ENCODE results near the gene EHD4.

Gene EHD4

DNA sequence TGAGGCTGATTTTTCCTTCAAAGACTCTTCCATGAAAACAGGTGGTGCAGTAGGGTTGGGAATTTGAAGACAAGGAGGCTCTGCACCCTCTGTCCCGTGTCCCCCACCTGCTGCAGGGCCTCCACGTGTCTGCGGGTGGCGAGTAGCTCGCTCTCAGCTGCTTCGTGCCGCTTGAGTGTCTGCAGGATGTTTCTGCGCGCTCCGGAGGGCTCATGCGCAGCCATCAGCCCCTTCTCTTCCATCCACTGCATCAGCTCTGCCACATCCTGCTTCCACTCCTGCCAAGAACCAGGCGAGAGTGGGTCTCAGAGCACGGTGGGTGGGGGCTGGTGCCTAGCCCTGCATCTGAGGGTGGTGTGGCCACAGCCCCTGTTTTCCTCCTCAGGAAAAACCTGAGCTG is 96.3 kb downstream of the EHD4 start:
- no peak for DNase-seq

DNA sequence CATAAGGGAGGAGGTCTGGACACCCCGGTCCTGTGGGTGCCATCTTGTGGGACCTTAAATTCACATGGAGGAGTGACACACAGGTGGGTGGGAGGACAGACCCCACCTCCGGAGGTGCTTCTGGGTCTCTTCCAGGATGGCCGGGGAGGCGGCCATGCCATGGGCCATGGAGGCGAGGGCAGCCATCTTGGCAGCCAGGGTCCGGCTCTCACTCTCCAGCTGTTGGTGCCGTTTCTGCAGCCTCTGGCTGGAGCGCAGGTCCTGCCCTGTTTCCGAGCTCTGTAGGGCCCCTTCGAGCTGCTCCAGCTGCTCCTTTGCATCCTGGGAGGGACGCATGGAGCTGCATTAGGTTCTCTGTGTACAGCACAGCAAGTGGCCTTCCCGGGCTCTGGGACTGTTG is 97.6 kb downstream of the EHD4 start:
- DNase-seq: no peak

DNA sequence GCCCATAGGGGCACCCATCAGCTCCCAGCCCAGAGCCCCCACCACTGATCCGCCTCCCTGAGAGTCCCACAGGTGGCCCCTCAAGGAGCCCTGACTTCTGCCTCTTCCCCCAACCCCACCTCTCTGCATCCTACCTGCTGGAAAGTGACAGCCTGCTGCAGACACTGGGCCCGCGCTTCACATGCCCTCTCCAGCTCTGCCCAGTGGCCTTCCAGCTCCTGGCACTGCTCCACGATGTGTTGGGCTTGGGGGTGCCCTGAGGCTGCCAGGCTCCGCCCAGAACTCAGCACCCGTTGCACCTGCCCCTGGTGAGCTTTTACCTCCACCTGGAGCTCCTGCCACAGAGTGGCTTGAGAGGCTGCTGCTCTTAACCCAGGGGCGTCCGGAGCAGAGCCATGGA is 98.6 kb downstream of the EHD4 start:
- DNase-seq: no peak

DNA sequence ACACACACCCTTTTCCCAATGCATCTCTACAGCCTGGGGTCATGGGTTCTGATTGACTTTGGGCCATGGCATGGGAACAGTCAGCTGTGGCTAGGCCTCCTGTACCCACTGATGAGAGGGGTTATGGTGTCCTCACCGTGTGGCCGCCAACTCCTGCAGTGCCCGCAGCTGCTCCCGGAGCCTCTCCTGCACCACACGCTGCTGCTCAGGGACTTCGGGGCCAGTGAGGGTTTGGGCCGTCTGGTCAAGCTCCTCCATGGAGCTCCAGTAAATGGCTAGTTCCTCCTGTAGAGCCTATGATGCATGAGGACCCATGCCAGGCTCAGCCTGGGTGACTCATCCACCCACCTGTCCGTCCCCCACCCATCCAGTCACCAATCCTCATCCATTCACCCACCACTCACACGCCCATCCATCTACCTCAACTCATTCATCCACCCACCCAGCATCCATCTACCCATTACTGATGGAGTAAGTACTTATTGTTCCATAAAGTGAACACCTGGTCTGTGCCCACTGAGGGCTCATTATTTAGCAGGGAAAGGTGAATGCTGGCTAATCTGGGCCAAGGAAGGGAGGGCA is 100.1 kb downstream of the EHD4 start:
- DNase-seq: no peak

DNA sequence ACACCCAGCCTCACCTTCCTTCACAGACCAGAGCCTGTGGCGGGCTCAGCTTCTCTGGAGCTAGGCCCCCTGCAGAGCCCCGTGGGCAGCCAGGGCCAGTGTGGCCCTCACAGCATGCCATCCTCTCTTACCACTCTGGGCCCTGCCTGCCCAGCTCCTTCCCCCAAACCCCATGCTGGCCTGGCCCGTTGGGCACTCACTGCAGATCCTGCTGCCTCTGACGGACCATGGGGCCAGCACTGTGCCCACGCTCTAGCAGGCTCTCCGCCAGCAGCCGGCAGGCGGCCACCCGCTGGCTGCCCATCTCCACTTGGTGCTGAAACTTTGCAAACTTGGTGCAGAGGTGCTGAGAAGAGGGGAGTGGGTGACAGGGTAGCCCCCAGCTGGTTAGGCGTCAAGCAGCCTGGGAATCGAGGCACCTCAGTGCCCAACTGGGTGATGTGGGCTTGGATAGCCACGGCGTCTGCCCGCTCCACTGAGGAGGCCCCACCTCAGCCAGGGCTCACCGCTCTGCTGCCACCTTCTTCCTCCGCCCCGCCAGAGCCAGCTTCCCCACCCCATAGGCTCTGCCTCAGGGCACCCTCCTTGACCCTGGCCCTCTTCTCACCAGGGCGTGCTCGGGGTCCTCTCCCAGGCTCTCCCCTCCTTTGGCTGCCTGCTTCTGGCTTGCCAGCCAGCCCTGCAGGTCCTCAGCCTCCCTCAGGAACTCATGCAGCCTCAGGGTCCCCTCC is 101.0 kb downstream of the EHD4 start:
- no peak for DNase-seq

DNA sequence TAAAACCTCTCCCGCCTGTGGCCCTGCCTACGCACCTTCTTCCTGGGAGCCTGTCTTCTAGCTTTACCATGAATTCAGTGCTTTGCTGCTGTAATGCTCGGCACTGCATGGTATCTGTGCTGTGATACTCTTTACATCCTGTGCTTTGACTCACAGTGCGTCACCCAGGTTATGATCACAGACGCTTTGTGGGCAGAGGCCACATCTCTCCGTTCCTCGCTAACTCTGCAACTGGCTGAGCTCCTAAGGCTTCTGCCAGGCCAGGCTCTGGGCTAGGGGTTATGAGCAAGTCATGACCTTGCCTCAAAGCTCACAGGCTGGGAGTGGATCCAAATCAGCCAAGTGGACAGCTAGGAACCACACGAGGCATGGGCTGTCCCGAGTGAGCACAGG is 101.7 kb downstream of the EHD4 start:
- no peak for DNase-seq

DNA sequence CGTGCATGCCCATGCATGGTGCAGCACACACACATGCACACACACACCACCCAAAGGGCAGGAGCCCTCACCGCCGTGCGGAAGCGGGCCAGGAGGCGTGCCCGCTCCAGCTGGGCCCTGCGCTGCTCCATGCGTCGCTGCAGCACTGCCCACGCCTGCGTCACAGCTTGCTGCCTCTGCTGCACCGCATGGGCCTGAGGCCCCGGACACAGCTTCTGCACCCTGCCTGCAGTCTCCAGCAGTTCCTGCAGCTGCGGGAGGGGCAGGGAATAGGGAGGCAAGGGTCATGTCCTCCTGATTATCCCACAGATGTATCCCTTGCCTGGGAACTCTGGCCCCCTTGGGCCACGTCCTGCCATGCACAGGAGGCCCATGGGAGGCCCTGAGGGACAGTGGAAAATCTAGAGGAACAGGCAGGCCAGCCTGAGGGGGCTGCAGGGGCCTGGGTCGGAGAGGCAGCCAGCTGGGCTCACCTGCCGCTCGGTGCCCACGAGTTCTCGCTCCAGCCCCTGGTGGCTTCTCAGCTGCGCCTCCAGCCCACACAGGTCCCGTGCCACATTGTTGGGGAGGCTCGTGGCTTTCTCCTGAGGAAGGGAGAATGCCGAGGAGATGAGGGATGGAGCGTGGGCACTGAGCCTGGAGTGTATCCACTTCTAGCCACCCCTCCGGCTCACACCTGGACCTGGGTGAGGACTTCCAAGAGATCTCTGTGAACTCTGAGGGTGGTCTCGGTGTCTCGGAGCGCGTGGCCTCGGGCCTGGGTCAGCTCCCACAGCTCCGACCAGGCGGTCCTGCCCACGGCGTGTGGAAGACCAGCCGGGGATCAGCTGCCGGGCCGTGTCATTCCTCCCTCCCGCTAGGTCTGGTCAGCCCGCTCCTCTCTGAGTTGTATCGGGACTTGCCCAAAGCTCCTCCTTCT is 102.3 kb downstream of the EHD4 start:
- no peak for DNase-seq

DNA sequence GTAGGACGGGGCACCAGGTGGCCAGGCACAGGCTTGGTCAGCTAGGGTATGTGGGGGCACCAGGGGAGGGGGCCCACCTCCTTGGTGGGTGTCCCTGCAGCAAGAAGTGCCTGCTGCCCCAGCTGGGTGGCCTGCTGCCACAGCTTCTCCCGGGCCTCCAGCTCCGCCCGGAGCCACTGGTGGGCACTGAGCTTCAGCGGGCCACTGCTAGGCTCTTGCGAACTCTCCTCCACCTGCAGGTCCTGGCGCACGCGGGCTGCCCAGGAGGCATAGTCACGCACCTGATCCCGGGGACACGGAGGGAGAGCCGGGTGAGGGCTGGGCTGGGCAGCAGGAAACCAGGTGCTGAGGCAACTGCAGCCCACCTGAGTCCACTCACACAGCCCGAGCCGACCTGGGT is 104.0 kb downstream of the EHD4 start:
- DNase-seq: no peak

DNA sequence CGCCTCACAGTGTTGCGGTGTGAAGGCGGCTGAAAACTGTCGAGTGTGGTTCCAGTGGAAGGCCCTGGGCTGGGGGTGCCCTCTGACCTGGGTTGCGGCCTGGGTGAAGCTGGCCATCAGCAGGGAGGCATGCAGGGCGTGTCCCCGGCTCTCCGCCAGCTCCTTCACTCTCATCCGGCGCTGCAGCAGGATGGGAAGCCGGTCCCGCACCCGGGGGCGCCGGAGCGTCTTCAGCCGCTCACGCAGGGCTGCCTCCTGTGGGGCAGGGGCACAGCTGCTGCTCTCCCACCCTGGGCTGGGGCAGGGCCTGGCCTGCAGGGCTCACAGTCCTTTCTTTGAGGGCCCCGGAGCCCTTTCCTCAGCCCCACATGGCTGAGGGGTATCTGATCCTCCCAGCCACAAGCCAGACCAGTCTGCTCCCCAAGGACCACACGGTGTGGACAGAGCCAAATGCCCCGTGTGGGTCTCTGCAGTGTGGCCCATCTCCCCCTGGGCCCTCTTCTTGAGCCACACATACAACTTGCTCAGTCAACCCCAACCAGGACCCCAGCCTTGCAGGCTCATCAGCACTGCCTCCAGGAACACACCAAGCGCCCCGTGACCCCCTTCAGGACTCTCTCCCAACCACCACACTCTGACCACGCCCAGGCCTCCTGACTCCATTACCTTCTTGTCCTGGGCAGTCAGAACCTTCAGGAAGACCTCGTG is 105.3 kb downstream of the EHD4 start:
- DNase-seq: no peak

DNA sequence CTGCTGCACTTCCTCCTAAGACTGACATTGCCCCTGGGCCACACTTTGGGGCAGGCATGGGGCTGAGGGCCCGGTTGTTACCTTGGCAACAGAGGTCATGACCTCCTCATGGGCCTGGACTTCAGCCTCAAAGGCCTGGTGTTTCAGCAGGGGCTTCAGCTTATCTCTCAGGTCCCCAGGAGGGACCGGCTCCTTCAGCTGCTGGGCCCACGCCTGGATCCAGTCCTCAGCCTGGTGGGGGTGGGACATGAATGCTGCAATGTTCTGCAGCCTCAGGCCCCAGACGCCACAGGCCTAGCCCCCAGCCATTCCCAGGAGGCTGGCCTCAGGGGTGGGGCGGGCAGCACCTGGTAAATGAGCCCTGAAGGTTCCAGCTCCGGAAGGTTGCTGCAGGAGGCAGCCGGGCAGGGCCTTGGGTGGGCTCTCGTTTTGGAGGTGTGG is 106.1 kb downstream of the EHD4 start:
- no peak for DNase-seq

DNA sequence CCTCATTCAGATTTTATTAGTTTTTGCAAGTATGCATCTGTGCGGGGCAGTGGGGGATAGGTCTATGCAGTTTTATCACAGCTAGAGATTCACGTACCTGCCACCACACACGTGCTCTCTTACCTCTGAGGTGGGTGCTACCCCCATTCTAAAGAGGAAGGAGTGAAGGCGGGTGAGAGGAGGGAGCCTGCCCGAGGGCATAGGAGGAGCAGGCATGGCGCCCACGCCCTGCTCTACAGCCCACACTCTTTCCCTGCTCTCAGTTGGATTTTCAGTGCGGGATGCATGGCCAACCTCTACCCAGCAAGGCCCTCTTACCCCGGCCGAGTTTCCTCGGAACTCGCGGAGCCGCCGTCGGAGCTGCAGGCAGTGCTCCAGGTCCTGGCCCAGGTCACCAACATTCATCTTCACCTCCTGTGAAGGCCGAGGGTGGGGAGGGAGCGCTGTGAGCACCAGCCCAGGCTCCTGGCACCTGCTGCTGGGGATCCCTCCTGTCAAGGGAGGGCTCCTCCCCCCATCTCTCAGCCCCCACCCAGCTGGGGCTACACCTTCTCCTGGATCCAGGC is 106.8 kb downstream of the EHD4 start:
- DNase-seq: no peak

DNA sequence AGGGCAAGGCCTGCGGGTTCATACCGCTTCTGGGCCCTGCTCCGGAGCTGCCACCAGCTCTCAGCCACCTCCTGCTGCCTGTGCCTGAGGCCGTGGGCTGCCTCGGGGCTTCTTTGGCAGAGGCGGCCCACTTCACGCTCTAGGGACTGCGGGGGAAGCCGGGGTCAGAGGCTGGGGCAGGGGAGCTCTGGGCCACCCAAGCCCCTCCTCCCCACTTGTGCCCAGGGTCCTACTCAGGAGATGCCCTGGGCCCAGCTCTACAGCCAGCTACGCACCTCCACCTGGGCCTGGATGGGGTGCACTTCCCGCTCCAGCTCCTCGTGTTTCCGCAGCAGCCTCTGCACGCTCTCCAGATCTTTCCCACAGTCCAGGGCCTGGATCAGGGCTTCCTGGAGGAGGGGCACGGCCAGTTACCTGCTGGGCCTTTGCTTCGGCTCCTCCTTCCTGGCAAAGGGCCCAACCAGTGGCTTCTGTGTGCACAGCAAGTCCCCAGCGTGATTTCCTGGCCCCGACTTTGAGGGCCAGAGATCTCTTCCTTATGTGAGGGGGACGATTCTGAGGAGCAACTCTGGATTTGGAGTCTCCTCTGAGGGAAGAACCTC is 109.7 kb downstream of the EHD4 start:
- DNase-seq: no peak

DNA sequence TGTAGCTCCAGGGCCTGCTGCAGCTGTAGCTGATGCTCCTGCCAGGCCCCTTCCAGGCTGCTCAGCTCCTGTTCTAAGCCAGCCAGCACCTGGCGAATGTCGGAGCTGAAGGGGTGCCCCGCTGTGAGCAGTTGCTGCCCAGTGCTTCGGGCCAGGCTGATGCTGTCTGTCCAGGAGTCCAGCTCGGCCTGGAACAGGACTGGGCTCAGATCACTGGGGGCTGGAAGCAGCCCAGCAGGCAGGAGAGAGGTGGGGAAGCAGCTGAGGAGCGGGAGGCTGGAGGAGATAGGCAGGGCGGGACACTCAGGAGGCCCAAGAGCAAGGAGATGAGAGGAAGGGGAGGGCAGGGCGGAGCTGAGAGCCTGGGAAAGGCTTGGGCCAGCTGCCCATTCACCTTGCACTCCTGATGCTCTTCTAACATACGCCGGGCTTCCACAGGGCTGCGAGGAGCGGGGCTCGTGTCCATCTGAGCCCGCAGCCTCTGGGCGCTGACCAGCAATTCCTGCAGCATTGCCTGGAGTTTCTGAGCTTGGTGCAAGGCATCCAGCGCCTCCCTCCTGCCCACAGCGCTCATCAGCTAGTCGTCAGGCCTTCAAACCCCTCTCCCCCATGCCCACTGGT is 110.5 kb downstream of the EHD4 start:
- DNase-seq: no peak

DNA sequence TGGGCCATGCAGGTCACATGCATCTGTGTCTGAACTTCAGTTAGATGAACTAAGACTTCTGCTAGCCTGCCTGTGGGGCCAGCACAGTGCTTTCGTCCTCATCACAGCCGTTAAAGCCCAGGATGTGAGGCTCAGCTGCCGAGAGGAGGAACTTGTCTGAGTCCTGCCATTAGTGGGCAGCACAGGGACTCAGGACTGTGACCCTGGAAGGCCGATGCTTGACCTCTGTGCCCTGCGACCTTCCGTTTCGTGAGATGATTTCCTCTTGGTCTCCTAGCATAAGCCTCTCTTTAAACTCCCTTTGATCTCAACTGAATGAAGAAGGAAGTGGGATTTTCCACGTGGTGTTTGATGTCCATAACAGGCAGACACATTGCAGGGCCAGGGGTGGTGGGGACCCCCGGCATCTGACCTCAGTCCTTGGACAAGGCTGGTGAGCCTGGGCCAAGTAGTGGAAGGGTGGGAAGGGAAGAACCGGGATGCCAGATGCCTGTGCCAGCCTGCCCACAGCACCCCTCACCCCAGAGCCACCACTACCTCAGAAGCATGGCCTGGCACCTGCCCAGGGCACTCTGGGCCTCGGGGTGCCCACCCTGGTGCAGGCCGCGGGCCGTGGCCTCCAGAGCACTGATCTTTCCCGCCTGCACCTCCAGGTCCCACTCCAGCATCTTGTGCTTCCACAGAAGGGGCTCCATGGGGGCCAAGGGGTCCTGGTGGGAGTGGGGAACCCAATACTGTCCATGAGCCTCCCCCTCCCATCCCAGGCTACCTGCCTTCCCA is 112.1 kb downstream of the EHD4 start:
- no peak for DNase-seq

DNA sequence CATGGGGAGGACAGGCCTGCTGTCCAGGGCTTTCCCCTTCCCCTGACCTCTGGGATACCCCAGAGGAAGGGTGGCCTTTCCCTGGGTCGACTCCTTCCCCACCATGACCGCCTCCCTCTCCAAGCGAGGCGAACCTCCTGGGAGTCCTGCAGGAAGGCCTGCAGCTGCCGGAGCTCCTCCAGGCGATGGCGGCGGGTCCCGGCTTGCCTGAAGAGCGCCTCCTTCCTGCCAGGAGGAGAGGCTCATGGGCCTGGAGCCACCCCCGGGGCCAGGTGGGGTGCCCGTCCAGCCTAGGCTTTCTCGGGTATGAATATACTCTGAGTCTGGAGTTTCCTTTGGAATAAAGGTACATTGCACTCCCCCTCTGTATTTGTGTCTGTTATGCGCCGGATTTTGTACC is 113.6 kb downstream of the EHD4 start:
- no peak for DNase-seq

DNA sequence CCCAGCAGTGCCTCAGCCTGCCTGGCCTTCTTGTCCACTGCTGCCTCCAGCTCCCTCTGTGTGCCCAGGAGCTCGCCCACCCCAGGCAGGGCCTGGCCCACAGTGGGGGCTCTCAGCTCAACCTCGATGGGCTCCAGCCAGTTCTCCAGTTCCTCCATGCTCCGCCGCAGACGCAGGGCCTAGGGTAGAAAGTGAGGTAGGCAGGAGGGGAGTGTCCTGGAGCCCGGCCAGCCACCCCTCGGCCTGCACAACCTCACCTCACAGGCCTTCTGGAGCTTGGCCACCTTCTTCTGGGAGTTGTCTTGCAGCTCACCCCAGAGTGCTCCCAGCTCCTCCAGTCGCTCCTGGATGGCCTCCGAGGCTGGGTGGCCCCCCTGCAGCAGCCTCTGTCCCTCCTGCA is 115.0 kb downstream of the EHD4 start:
- DNase-seq: no peak

DNA sequence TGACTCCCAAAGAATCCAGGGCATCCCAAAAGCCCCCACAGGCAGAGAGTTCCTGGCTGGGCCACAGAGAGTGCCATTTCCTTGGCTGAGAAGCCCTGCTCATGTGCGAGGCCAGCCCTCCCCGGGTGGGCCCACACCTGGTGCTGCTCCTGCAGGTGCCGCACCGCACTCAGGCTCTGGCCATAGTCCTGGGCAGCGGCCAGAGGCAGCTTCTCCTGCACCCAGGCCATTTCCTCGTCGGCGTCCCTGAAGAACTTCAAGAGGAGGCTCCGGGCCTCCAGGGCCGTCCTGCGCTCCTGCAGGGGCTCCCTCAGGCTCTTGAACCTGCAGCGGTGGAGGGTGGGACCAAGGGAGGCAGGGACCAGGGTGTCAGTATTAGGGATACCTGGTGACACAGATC is 115.6 kb downstream of the EHD4 start:
- no peak for DNase-seq

DNA sequence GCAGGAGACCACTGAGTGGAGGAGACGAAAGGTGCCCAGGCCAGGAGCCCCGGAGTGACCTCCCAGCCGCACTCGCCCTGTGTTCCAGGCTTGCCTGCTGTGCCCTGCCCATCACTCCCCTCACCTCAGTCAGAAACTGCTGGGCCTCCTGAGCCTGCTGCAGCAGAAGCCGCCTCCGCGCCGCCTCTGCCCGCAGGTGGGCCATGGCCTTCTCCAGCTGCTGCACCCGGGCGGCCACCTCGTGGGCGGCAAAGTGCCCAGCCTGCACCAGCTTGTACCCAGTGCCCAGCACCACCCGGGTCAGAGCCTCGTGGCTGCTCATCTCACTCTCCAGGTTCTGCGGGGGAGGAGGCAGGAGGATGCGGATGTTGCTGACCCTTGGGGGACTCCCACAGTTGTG is 116.1 kb downstream of the EHD4 start:
- DNase-seq: no peak

DNA sequence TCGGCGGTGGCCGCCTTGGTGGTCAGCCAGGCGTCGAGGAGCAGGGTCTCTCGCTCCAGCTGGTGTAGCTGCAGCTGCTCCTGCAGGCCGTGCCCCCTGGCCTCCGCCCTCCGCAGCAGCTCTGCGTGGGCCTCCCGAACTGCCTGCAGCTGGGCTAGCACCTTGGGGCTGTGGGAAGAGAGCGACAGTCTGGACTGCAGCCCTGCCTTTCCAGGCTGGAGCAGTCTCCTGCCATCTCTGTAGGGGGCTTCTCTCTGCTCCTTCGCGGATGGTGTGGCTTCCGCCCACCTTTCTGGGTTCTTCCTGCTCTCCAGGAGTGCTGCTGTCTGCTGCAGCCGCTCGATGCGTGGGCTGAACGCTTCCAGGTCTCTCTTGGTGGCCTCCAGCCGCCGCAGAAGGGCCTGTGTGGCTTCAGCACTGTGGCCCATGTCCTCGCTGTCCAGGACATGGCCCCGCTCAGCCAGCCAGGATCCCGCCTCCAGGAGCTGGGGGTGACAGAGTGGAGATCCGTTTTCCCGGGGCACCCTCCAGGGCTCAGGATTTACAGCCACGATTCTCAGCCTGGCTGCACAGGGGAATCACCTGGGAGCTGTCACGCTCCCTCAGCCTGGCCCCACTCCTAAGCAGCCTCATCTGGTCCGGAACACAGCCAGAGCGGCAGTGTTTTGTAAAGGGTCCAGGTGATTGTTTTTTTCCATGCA is 116.9 kb downstream of the EHD4 start:
- DNase-seq: no peak

DNA sequence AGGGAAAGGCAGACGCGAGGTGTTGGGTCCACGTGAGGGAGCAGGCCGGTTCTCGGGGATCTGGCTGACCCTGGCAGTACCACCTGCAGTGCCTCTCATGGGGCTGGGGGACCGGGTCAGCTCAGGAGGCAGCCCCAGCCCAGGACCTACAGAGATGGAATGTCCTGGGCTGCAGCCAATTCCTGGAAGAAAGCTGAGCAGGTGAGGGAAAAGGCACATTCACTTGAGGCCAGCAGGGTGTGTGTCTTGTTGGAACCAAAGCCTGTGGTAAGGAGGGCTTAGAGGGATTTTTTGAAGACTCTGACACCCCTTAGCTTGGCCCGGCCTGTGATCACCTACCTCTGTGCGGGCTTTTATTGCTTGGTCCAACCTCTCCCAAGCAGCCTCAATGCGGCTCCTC is 117.9 kb downstream of the EHD4 start:
- DNase-seq: no peak

DNA sequence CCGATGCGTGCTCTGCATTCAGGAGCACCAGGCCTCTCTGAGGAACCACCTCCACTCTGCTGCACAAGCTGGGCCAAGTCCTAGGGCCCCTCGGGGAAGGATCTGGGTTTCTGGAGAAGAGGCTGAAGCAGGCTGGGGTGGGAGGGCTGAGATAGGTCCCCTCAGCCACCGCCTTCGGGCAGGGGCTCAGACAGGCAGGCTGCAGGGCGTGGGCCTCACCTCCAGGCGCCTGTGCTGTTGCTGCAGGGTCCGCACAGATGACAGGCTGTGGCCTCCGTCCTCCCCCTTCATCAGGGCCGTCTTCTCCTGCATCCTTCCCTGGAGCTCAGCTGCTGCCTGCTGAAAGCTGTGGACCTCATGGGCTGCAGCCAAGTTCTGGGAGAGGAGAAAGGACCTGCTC is 118.5 kb downstream of the EHD4 start:
- DNase-seq: no peak
